Measurements from ENCODE around the gene VAX1.

Gene VAX1

DNA sequence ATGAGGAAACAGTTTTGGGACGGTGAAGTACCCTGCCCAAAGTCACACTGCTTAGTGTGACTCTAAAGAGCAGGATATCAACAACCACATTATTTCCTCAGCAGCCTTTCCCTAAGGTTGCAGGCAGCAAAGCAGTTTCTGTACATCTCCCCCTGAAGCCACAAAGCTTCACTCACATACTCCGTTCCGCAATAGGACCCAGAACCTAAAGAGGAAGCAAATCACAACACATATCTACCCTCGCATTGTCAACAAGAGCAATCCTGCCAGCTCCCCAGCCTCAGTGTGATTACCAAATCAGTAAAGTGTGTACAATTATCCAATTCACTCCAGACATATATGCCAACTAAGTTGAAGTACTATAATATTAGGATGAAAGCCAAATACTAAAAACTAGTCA, 30.8 kb downstream of the VAX1 start:
- Histone ChIP-seq H3K4me3 (ENCODE audit: low read length) (no peak overlapping the region), H3K9me3 (ENCODE audit: insufficient read depth, low read length) (no peaks in the 10 kb centered on the region), H3K27me3 (ENCODE audit: low read depth, low read length) (no peaks in the 10 kb centered on the region), H2AFZ (ENCODE audit: low read depth, low read length) (no peak overlapping the region), H3K4me1 (ENCODE audit: low read length) (no peaks in the 10 kb centered on the region), H3K36me3 (replicated peaks; ENCODE audit: low read depth, low read length) (no peaks in the 10 kb centered on the region), H4K20me1 (ENCODE audit: insufficient read depth, low read length) (no peaks in the 10 kb centered on the region), H3K9ac (ENCODE audit: low read length) (no peak overlapping the region), H3K79me2 (ENCODE audit: low read length) (no peaks in the 10 kb centered on the region), H3K4me2 (ENCODE audit: low read length) (no peak overlapping the region), H3K27ac (ENCODE audit: low read length) (no peak overlapping the region)
- TF ChIP-seq CTCF (IDR thresholded peaks at IDR 0.05; ENCODE audit: low read depth, low read length) (no peak), EZH2phosphoT487 (IDR thresholded peaks at IDR 0.05; ENCODE audit: low read depth) (no peak)

GRCh38 chr10:117096599-117097201, 41.4 kb downstream of the VAX1 start:
- no peak overlapping the region for H3K27ac ChIP-seq (ENCODE audit: low read length)
- no peak for TF ChIP-seq CTCF (IDR thresholded peaks at IDR 0.05; ENCODE audit: low read depth, low read length)
- TF ChIP-seq EZH2phosphoT487 (IDR thresholded peaks at IDR 0.05; ENCODE audit: low read depth) = no peak
- no peaks in the 10 kb centered on the region for H3K27me3 ChIP-seq (ENCODE audit: low read depth, low read length)

GRCh38 chr10:117094856-117095255, 43.2 kb downstream of the VAX1 start:
- no peak for TF ChIP-seq EZH2phosphoT487 (IDR thresholded peaks at IDR 0.05; ENCODE audit: low read depth)
- no peak overlapping the region for H2AFZ ChIP-seq (ENCODE audit: low read depth, low read length)
- H3K9me3 ChIP-seq (ENCODE audit: insufficient read depth, low read length) = no peaks in the 10 kb centered on the region
- no peaks in the 10 kb centered on the region for H3K27me3 ChIP-seq (ENCODE audit: low read depth, low read length)
- H3K4me1 ChIP-seq (ENCODE audit: low read length) = no peaks in the 10 kb centered on the region
- H3K27ac ChIP-seq (ENCODE audit: low read length) = no peak overlapping the region
- H3K4me2 ChIP-seq (ENCODE audit: low read length) = no peak overlapping the region
- H4K20me1 ChIP-seq (ENCODE audit: insufficient read depth, low read length) = no peaks in the 10 kb centered on the region
- no peak overlapping the region for H3K4me3 ChIP-seq (ENCODE audit: low read length)
- H3K9ac ChIP-seq (ENCODE audit: low read length) = no peak overlapping the region
- no peaks in the 10 kb centered on the region for H3K79me2 ChIP-seq (ENCODE audit: low read length)
- H3K36me3 ChIP-seq (replicated peaks; ENCODE audit: low read depth, low read length) = no peaks in the 10 kb centered on the region

More at GRCh38 chr10:117096599-117097201, 41.4 kb downstream of the VAX1 start:
- Histone ChIP-seq H3K9ac (ENCODE audit: low read length) (no peak overlapping the region), H3K4me3 (ENCODE audit: low read length) (no peak overlapping the region), H2AFZ (ENCODE audit: low read depth, low read length) (no peak overlapping the region), H3K9me3 (ENCODE audit: insufficient read depth, low read length) (no peaks in the 10 kb centered on the region), H3K4me2 (ENCODE audit: low read length) (no peak overlapping the region), H3K36me3 (replicated peaks; ENCODE audit: low read depth, low read length) (no peaks in the 10 kb centered on the region), H4K20me1 (ENCODE audit: insufficient read depth, low read length) (no peaks in the 10 kb centered on the region), H3K4me1 (ENCODE audit: low read length) (no peaks in the 10 kb centered on the region), H3K79me2 (ENCODE audit: low read length) (no peaks in the 10 kb centered on the region)

DNA sequence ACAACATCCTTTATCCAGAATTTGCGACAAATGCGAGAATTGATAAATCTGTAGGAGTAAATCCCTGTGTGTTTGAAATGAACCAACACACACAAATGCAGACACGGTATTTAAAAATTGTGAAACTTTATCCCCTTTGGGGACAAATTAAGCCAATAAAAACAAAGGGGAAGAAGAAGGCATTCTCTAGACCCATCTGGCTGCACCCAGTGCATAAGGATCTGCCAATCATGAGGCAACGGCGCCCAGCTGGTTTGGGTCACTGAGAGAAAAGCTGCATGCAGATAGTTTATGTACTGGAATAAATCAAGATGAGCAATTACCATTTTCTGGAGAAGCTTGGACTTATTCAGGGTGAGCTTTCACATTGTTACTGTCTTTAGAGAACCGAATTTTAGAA, 45.7 kb downstream of the VAX1 start:
- no peak overlapping the region for H2AFZ ChIP-seq (ENCODE audit: low read depth, low read length)
- H4K20me1 ChIP-seq (ENCODE audit: insufficient read depth, low read length) = no peaks in the 10 kb centered on the region
- no peaks in the 10 kb centered on the region for H3K4me1 ChIP-seq (ENCODE audit: low read length)
- no peaks in the 10 kb centered on the region for H3K36me3 ChIP-seq (replicated peaks; ENCODE audit: low read depth, low read length)
- H3K9ac ChIP-seq (ENCODE audit: low read length) = no peak overlapping the region
- TF ChIP-seq CTCF (IDR thresholded peaks at IDR 0.05; ENCODE audit: low read depth, low read length) = no peak
- TF ChIP-seq EZH2phosphoT487 (IDR thresholded peaks at IDR 0.05; ENCODE audit: low read depth) = no peak
- no peak overlapping the region for H3K4me2 ChIP-seq (ENCODE audit: low read length)
- no peak overlapping the region for H3K27ac ChIP-seq (ENCODE audit: low read length)
- H3K9me3 ChIP-seq (ENCODE audit: insufficient read depth, low read length) = no peaks in the 10 kb centered on the region
- no peaks in the 10 kb centered on the region for H3K79me2 ChIP-seq (ENCODE audit: low read length)
- no peaks in the 10 kb centered on the region for H3K27me3 ChIP-seq (ENCODE audit: low read depth, low read length)
- H3K4me3 ChIP-seq (ENCODE audit: low read length) = no peak overlapping the region
